WTC11 (cell line): ENCODE results near the gene BOK. TPM values are rescaled to one million over a fixed set of nuclear protein-coding genes. Genes with fewer than 3 reads are reported as not detected.
A peak's percentile ranks its signal among the peaks of the same experiment; 100 is the strongest.

Source experiments
- ATAC-seq: fragments of 200-7000 bp; cut with Tn5 transposase; 2 replicates; pipeline ENCODE4 v1.10.0; 2021; ENCODE audit warnings: mild to moderate bottlenecking, moderate library complexity
- Bru-seq: library from RNA; stranded (reverse); fragments of 400-500 nt; gene quantifications from one replicate; lab custom pipeline; 2021; lab: Mats Ljungman, UMichigan
- CTCF ChIA-PET: fragments of 300-600 bp; sonication (Branson Sonifier 250); formaldehyde crosslinking; loops from one replicate; lab custom pipeline; 2021; ENCODE audit warnings: antibody characterized with exemption; lab: Charles Lee
- POLR2A ChIA-PET: fragments of 350-600 bp; sonication (Branson Sonifier 250); formaldehyde crosslinking; loops from one replicate; lab custom pipeline; 2021; ENCODE audit warnings: antibody characterized with exemption; lab: Charles Lee
- DNase-seq: peaks from one replicate; pipeline ENCODE4 v3.0.0; 2021; ENCODE audit warnings: low spot score
- H3K27ac Mint-ChIP-seq: 2 replicates; pipeline ENCODE4 v1.8.0; 2021; ENCODE audit warnings: mixed read lengths
- H3K27me3 Mint-ChIP-seq: 2 replicates; pipeline ENCODE4 v1.8.0; 2021; ENCODE audit warnings: low read depth, mild to moderate bottlenecking, moderate library complexity, mixed read lengths
- H3K36me3 Mint-ChIP-seq: 2 replicates; pipeline ENCODE4 v1.8.0; 2021; ENCODE audit warnings: mixed read lengths
- H3K4me1 Mint-ChIP-seq: 2 replicates; pipeline ENCODE4 v1.8.0; 2022; ENCODE audit warnings: mixed read lengths
- H3K4me3 Mint-ChIP-seq: 2 replicates; pipeline ENCODE4 v1.8.0; 2021; ENCODE audit warnings: mild to moderate bottlenecking, moderate library complexity, mixed read lengths
- H3K9me3 Mint-ChIP-seq: 2 replicates; pipeline ENCODE4 v1.8.0; 2021; ENCODE audit warnings: mixed read lengths
- AR ChIP-seq: fragments of 250-450 bp; sonication (Bioruptor Pico); IDR thresholded peaks from 2 replicates; pipeline ENCODE4 v1.9.0; 2021; ENCODE audit warnings: mild to moderate bottlenecking
- CDX4 ChIP-seq: fragments of 250-450 bp; sonication (Bioruptor Pico); IDR thresholded peaks from 2 replicates; pipeline ENCODE4 v1.9.0; 2021; ENCODE audit warnings: moderate library complexity, mild to moderate bottlenecking, inconsistent platforms, borderline replicate concordance
- ELF4 ChIP-seq: sonication (generic); formaldehyde crosslinking; IDR thresholded peaks from 2 replicates; pipeline ENCODE4 v1.8.1; 2022; ENCODE audit warnings: low read depth, mild to moderate bottlenecking, moderate library complexity, missing genetic modification reagents
- GABPB1 ChIP-seq: sonication (generic); formaldehyde crosslinking; IDR thresholded peaks from 2 replicates; pipeline ENCODE4 v1.8.1; 2023; ENCODE audit warnings: mild to moderate bottlenecking, missing genetic modification reagents
- KAT7 ChIP-seq: sonication (generic); formaldehyde crosslinking; IDR thresholded peaks from 2 replicates; pipeline ENCODE4 v1.8.1; 2023; ENCODE audit warnings: missing genetic modification reagents, mild to moderate bottlenecking, borderline replicate concordance
- NFYB ChIP-seq: sonication (generic); formaldehyde crosslinking; conservative IDR thresholded peaks from 2 replicates; pipeline ENCODE4 v1.8.0; 2022; ENCODE audit warnings: low read depth, missing genetic modification reagents
- PRDM15 ChIP-seq: sonication (generic); formaldehyde crosslinking; IDR thresholded peaks from 2 replicates; pipeline ENCODE4 v1.8.0; 2022; ENCODE audit warnings: missing genetic modification reagents
- SOX15 ChIP-seq: fragments of 250-450 bp; sonication (Bioruptor Pico); IDR thresholded peaks from 2 replicates; pipeline ENCODE4 v1.9.0; 2021; ENCODE audit warnings: mild to moderate bottlenecking
- SP1 ChIP-seq: sonication (generic); formaldehyde crosslinking; conservative IDR thresholded peaks from 2 replicates; pipeline ENCODE4 v1.8.1; 2022; ENCODE audit warnings: missing genetic modification reagents
- TEAD4 ChIP-seq: sonication (generic); formaldehyde crosslinking; IDR thresholded peaks from 2 replicates; pipeline ENCODE4 v1.8.0; 2022; ENCODE audit warnings: mild to moderate bottlenecking, missing genetic modification reagents
- TP53 ChIP-seq: sonication (generic); formaldehyde crosslinking; IDR thresholded peaks from 2 replicates; pipeline ENCODE4 v1.8.1; 2023; ENCODE audit warnings: mild to moderate bottlenecking, missing genetic modification reagents
- ZNF219 ChIP-seq: sonication (generic); formaldehyde crosslinking; IDR thresholded peaks from 2 replicates; pipeline ENCODE4 v1.8.0; 2023; ENCODE audit warnings: missing genetic modification reagents, mild to moderate bottlenecking, borderline replicate concordance
- ZNF263 ChIP-seq: sonication (generic); formaldehyde crosslinking; IDR thresholded peaks from 2 replicates; pipeline ENCODE4 v1.8.1; 2022; ENCODE audit warnings: low read depth, mild to moderate bottlenecking, moderate library complexity, missing genetic modification reagents
- ZNF512 ChIP-seq: sonication (generic); formaldehyde crosslinking; IDR thresholded peaks from 2 replicates; pipeline ENCODE4 v1.8.1; 2022; ENCODE audit warnings: missing genetic modification reagents, borderline replicate concordance
- long read RNA-seq, 3 experiments: library from RNA in 1 of 3; library from capped mRNA in 1 of 3; library from polyadenylated mRNA in 1 of 3; unstranded in 2 of 3; stranded (forward) in 1 of 3; transcript quantifications; one replicate each; pipeline ENCODE4 v2.0.0, GENCODE V29; 2021
- total RNA-seq: library from RNA; stranded (reverse); gene quantifications from 3 replicates; pipeline ENCODE4 v1.2.3, GENCODE V29; 2021
- TF ChIP-seq, protein P1 (sequence below): sonication (generic); formaldehyde crosslinking; IDR thresholded peaks from 2 replicates; pipeline ENCODE4 v1.8.0; 2022; ENCODE audit warnings: mild to moderate bottlenecking, missing genetic modification reagents
- TF ChIP-seq, protein P2 (sequence below): sonication (generic); formaldehyde crosslinking; IDR thresholded peaks from 2 replicates; pipeline ENCODE4 v1.8.0; 2023; ENCODE audit warnings: missing genetic modification reagents
- TF ChIP-seq, protein P3 (sequence below): sonication (generic); formaldehyde crosslinking; IDR thresholded peaks from 2 replicates; pipeline ENCODE4 v1.8.0; 2022; ENCODE audit warnings: mild to moderate bottlenecking, missing genetic modification reagents
- TF ChIP-seq, protein P4 (sequence below): sonication (generic); formaldehyde crosslinking; IDR thresholded peaks from 2 replicates; pipeline ENCODE4 v1.8.1; 2023; ENCODE audit warnings: mild to moderate bottlenecking, missing genetic modification reagents, moderate library complexity

Gene BOK, protein sequence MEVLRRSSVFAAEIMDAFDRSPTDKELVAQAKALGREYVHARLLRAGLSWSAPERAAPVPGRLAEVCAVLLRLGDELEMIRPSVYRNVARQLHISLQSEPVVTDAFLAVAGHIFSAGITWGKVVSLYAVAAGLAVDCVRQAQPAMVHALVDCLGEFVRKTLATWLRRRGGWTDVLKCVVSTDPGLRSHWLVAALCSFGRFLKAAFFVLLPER
- total RNA-seq (35.1 to 39.4 TPM (median 37.4 TPM) in 3 replicates), Bru-seq, nascent RNA (percentile 45 among the genes with signal in this experiment)
- long read RNA-seq, experiment 1, transcript BOK-201 (5 exons, 2,657 nt), result major isoform, 85 of 171 reads
- long read RNA-seq, experiment 1, partial matches to known transcripts, result 14 of 171 reads
- long read RNA-seq, experiment 1, other reads (novel, unspliced or antisense), result 72 of 171 reads
- long read RNA-seq, experiment 2, transcript BOK-201 (5 exons, 2,657 nt), result major isoform, 30 of 67 reads
- long read RNA-seq, experiment 2, partial matches to known transcripts, result 4 of 67 reads
- long read RNA-seq, experiment 2, other reads (novel, unspliced or antisense), result 33 of 67 reads
- long read RNA-seq, experiment 3, partial matches to known transcripts, result 1 of 2 reads
- long read RNA-seq, experiment 3, other reads (novel, unspliced or antisense), result 1 of 2 reads

- DNase-seq, result peak; percentile 88
- peaks cover 12% of the 10 kb centered on the region for H3K9me3 Mint-ChIP-seq
- H3K4me1 Mint-ChIP-seq, result peaks cover 39% of the 10 kb centered on the region
- ATAC-seq, result peak; percentile 78
- ChIA-PET POLR2A (interaction anchor here (2.1 kb wide), 1 partner anchor 52 kb away, joined by 6 read pairs; no protein-coding TSS in a partner anchor), CTCF (interaction anchor here (0.6 to 2.3 kb wide), 3 partner anchors 17 to 123 kb away, joined by 4 to 5 read pairs (median 5); no protein-coding TSS in a partner anchor)
- no peak within 1 kb of the TSS for H3K27ac Mint-ChIP-seq
- H3K27me3 Mint-ChIP-seq, result peaks cover 4% of the 10 kb centered on the region; the same call in 1 of the 2 replicates
- peak within 1 kb of the TSS; percentile 68 for H3K4me3 Mint-ChIP-seq
- peaks cover 6% of the 10 kb centered on the region for H3K36me3 Mint-ChIP-seq
- TF ChIP-seq ZNF263 (CRISPR knock-in tag) (0 out of 2 replicates have a peak, but pooled peaks have one; percentile 22), ZNF512 (CRISPR knock-in tag) (no peak), ZNF219 (CRISPR knock-in tag) (no peak), SOX15 (CRISPR knock-in tag) (no peak), TP53 (CRISPR knock-in tag) (peak; percentile 45; the same call in 1 of the 2 replicates), PRDM15 (CRISPR knock-in tag) (no peak), ELF4 (no peak), CDX4 (CRISPR knock-in tag) (no peak), GABPB1 (CRISPR knock-in tag) (0 out of 2 replicates have a peak, but pooled peaks have one; percentile 7), AR (no peak), NFYB (0 out of 2 replicates have a peak, but pooled peaks have one; percentile 9), SP1 (CRISPR knock-in tag) (peak; percentile 65), TEAD4 (CRISPR knock-in tag) (no peak), KAT7 (no peak; the same call in 1 of the 2 replicates)
- TF ChIP-seq, protein P1, sequence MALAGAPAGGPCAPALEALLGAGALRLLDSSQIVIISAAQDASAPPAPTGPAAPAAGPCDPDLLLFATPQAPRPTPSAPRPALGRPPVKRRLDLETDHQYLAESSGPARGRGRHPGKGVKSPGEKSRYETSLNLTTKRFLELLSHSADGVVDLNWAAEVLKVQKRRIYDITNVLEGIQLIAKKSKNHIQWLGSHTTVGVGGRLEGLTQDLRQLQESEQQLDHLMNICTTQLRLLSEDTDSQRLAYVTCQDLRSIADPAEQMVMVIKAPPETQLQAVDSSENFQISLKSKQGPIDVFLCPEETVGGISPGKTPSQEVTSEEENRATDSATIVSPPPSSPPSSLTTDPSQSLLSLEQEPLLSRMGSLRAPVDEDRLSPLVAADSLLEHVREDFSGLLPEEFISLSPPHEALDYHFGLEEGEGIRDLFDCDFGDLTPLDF (CRISPR knock-in tag), result no peak
- TF ChIP-seq, protein P2, sequence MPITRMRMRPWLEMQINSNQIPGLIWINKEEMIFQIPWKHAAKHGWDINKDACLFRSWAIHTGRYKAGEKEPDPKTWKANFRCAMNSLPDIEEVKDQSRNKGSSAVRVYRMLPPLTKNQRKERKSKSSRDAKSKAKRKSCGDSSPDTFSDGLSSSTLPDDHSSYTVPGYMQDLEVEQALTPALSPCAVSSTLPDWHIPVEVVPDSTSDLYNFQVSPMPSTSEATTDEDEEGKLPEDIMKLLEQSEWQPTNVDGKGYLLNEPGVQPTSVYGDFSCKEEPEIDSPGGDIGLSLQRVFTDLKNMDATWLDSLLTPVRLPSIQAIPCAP (CRISPR knock-in tag), result no peak
- TF ChIP-seq, protein P3, sequence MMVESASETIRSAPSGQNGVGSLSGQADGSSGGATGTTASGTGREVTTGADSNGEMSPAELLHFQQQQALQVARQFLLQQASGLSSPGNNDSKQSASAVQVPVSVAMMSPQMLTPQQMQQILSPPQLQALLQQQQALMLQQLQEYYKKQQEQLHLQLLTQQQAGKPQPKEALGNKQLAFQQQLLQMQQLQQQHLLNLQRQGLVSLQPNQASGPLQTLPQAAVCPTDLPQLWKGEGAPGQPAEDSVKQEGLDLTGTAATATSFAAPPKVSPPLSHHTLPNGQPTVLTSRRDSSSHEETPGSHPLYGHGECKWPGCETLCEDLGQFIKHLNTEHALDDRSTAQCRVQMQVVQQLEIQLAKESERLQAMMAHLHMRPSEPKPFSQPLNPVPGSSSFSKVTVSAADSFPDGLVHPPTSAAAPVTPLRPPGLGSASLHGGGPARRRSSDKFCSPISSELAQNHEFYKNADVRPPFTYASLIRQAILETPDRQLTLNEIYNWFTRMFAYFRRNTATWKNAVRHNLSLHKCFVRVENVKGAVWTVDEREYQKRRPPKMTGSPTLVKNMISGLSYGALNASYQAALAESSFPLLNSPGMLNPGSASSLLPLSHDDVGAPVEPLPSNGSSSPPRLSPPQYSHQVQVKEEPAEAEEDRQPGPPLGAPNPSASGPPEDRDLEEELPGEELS (CRISPR knock-in tag), result 0 out of 2 replicates have a peak, but pooled peaks have one; percentile 22
- TF ChIP-seq, protein P4, sequence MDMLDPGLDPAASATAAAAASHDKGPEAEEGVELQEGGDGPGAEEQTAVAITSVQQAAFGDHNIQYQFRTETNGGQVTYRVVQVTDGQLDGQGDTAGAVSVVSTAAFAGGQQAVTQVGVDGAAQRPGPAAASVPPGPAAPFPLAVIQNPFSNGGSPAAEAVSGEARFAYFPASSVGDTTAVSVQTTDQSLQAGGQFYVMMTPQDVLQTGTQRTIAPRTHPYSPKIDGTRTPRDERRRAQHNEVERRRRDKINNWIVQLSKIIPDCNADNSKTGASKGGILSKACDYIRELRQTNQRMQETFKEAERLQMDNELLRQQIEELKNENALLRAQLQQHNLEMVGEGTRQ (CRISPR knock-in tag), result peak; percentile 44; the same call in 1 of the 2 replicates
Measured at GRCh38 chr2:241558532-241559322, at the start of gene BOK. Gene BOK (plus strand): TSS chr2:241558745. CDS start chr2:241559484, 739 bp downstream.
